Measurements from ENCODE around the gene TCERG1L. TPM values are rescaled to one million over a fixed set of nuclear protein-coding genes. Genes with fewer than 3 reads are reported as not detected.

Gene TCERG1L
- total and polyA plus RNA-seq, 2 experiments from 2014 or later: 0.47 to 0.73 TPM

- H3K9me3 ChIP-seq (ENCODE audit: low read depth): no peaks in the 10 kb centered on the region
- no peaks in the 10 kb centered on the region for H3K27me3 ChIP-seq
- no peaks in the 10 kb centered on the region for H3K4me1 ChIP-seq (ENCODE audit: insufficient read depth)
- 70% methylated on average over 15 of the region's 15 CpGs for WGBS (ENCODE audit: low lambda C conversion rate, missing lambda C conversion rate)
- H2AFZ ChIP-seq: no peak overlapping the region
- no peak overlapping the region for H3K4me2 ChIP-seq
- no peaks in the 10 kb centered on the region for H4K20me1 ChIP-seq (ENCODE audit: insufficient read depth, poor library complexity, severe bottlenecking)
- TF ChIP-seq EZH2 (IDR thresholded peaks at IDR 0.05; ENCODE audit: borderline replicate concordance) (no peak), CTCF (IDR thresholded peaks at IDR 0.05; ENCODE audit: poor library complexity) (no peak), EZH2phosphoT487 (IDR thresholded peaks at IDR 0.05; ENCODE audit: low read depth, severe bottlenecking, unreplicated experiment) (no peak)
- no peaks in the 10 kb centered on the region for H3K79me2 ChIP-seq
- no peak overlapping the region for H3K27ac ChIP-seq
- no peaks in the 10 kb centered on the region for H3K9me2 ChIP-seq (replicated peaks; ENCODE audit: insufficient read depth)
- DNase-seq (ENCODE audit: low spot score): no peak
- H3K36me3 ChIP-seq (replicated peaks; ENCODE audit: insufficient read depth, low read depth): no peaks in the 10 kb centered on the region
- H3K4me3 ChIP-seq: no peak overlapping the region
These were observed 148.4 kb downstream of the TCERG1L start for GRCh38 chr10:131162866-131163843.

- Histone ChIP-seq H3K9me3 (ENCODE audit: low read depth) (no peaks in the 10 kb centered on the region), H3K36me3 (replicated peaks; ENCODE audit: insufficient read depth, low read depth) (no peaks in the 10 kb centered on the region), H3K4me1 (ENCODE audit: insufficient read depth) (no peaks in the 10 kb centered on the region), H2AFZ (no peak overlapping the region), H3K79me2 (no peaks in the 10 kb centered on the region), H4K20me1 (ENCODE audit: insufficient read depth, poor library complexity, severe bottlenecking) (no peaks in the 10 kb centered on the region), H3K4me3 (no peak overlapping the region), H3K9me2 (replicated peaks; ENCODE audit: insufficient read depth) (no peaks in the 10 kb centered on the region), H3K27me3 (no peaks in the 10 kb centered on the region), H3K27ac (no peak overlapping the region), H3K4me2 (no peak overlapping the region)
- DNase-seq (ENCODE audit: low spot score): no peak
- WGBS (ENCODE audit: low lambda C conversion rate, missing lambda C conversion rate): 76% methylated on average over 6 of the region's 6 CpGs
- no peak for TF ChIP-seq EZH2phosphoT487 (IDR thresholded peaks at IDR 0.05; ENCODE audit: low read depth, severe bottlenecking, unreplicated experiment)
- TF ChIP-seq CTCF (IDR thresholded peaks at IDR 0.05; ENCODE audit: poor library complexity): no peak
- no peak for TF ChIP-seq EZH2 (IDR thresholded peaks at IDR 0.05; ENCODE audit: borderline replicate concordance)
These were observed 149.3 kb downstream of the TCERG1L start for GRCh38 chr10:131162211-131162610.

DNA sequence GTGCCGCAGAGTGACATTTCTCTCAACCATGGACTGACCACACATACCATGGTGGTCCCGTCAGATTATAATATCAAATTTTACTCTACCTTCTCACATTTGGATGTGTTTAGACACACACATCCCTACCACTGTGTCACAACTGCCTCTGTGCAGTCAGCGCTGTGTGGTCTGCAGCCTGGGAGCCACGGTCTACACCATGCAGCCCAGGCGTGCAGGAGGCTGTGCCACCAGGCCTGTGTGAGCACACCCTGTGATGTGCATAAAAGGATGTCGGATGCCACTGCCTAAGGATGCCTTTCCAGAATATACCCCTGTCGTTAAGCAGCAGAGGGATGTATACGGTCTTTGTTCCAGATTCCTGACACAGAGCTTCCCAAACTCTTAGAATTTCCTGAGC is 150.4 kb downstream of the TCERG1L start:
- TF ChIP-seq CTCF (IDR thresholded peaks at IDR 0.05; ENCODE audit: poor library complexity) (no peak), EZH2 (IDR thresholded peaks at IDR 0.05; ENCODE audit: borderline replicate concordance) (no peak), EZH2phosphoT487 (IDR thresholded peaks at IDR 0.05; ENCODE audit: low read depth, severe bottlenecking, unreplicated experiment) (no peak)
- Histone ChIP-seq H4K20me1 (ENCODE audit: insufficient read depth, poor library complexity, severe bottlenecking) (no peaks in the 10 kb centered on the region), H3K36me3 (replicated peaks; ENCODE audit: insufficient read depth, low read depth) (no peaks in the 10 kb centered on the region), H3K4me1 (ENCODE audit: insufficient read depth) (no peaks in the 10 kb centered on the region), H3K9me2 (replicated peaks; ENCODE audit: insufficient read depth) (no peaks in the 10 kb centered on the region), H2AFZ (no peak overlapping the region), H3K27me3 (no peaks in the 10 kb centered on the region), H3K4me2 (no peak overlapping the region), H3K27ac (no peak overlapping the region), H3K79me2 (no peaks in the 10 kb centered on the region), H3K4me3 (no peak overlapping the region), H3K9me3 (ENCODE audit: low read depth) (no peaks in the 10 kb centered on the region)
- DNase-seq (ENCODE audit: low spot score): no peak
- WGBS (ENCODE audit: low lambda C conversion rate, missing lambda C conversion rate): 87% methylated on average over 8 of the region's 8 CpGs
